KBM-7 (cell line): ENCODE results near the gene PLXNA4.

ENCODE experiments used
- DNase-seq: peaks from one replicate; pipeline ENCODE4 v3.0.0-alpha.2; 2015
- in situ Hi-C: fragments of 300-500 bp; cut with MboI; formaldehyde crosslinking; loops from 2 replicates; pipeline ENCODE4 v1.14.3; 2020; ENCODE audit warnings: low sequenced_read_pairs, low pct_unique_long_range_greater_than_20kb, mixed read lengths

PLXNA4 gene, protein sequence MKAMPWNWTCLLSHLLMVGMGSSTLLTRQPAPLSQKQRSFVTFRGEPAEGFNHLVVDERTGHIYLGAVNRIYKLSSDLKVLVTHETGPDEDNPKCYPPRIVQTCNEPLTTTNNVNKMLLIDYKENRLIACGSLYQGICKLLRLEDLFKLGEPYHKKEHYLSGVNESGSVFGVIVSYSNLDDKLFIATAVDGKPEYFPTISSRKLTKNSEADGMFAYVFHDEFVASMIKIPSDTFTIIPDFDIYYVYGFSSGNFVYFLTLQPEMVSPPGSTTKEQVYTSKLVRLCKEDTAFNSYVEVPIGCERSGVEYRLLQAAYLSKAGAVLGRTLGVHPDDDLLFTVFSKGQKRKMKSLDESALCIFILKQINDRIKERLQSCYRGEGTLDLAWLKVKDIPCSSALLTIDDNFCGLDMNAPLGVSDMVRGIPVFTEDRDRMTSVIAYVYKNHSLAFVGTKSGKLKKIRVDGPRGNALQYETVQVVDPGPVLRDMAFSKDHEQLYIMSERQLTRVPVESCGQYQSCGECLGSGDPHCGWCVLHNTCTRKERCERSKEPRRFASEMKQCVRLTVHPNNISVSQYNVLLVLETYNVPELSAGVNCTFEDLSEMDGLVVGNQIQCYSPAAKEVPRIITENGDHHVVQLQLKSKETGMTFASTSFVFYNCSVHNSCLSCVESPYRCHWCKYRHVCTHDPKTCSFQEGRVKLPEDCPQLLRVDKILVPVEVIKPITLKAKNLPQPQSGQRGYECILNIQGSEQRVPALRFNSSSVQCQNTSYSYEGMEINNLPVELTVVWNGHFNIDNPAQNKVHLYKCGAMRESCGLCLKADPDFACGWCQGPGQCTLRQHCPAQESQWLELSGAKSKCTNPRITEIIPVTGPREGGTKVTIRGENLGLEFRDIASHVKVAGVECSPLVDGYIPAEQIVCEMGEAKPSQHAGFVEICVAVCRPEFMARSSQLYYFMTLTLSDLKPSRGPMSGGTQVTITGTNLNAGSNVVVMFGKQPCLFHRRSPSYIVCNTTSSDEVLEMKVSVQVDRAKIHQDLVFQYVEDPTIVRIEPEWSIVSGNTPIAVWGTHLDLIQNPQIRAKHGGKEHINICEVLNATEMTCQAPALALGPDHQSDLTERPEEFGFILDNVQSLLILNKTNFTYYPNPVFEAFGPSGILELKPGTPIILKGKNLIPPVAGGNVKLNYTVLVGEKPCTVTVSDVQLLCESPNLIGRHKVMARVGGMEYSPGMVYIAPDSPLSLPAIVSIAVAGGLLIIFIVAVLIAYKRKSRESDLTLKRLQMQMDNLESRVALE (N-terminal part only)

DNA sequence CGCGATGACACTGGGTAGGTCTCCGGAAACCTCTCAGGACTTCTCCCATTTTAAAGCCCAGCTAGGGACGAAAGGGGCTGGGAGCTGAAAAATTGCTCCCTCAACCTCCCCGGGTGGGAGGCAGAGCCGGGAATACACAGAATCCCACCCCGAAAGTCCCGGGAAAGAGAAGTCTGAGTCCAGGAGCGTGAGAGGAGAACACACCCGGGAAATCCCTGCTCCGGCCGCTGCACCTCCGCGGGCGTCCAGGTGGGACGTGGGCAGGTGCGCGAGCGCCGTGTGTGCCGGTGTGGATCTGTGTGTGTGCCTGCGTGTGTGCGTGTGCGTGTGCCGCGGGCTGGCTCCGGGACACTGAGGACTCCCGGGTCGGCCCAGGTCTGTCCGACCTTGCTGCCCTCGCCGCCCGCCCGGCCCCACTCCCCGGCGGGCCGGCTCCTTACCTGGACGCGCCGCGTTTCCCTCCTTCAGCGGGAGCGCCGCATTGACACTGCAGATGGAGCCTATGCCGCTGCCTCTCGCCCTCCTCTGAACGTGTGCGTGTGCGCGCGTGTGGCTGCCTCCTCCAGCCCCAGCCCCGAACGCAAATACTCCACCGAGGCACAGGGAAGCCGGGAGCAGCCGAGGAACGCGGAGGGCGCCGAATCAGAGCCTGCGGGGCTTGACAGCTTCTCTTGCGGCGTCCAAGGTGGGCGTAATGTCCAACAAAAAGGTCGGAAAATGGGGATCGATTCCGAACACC lies at the start of gene PLXNA4:
Gene PLXNA4, minus strand, starts transcription at position 489 of the 739 bp plus-strand sequence. CDS start 67,777 bp downstream, outside the sequence.
- in situ Hi-C loops = no loop called here
- peak; percentile 26 for DNase-seq

DNA sequence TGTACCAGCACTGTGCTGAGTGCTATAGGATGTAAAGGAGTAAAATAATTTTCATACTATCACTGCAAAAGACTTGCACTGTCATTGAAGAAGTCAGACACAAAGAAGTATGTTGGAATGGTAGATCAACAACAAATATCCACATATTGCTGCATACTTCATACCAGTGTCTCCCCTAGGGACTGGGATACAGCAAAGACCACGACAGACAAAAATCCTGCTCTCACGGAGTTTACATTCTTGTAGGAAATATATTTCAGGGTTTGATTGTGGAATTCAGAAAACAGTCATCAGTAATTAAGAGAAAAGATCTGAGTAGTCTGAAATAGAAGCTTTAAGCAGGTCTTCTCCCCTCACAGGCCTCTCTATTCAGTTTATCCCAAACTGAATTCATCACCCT lies 49.4 kb upstream of the PLXNA4 start:
- no peak for DNase-seq
- in situ Hi-C loops = no loop called here

DNA sequence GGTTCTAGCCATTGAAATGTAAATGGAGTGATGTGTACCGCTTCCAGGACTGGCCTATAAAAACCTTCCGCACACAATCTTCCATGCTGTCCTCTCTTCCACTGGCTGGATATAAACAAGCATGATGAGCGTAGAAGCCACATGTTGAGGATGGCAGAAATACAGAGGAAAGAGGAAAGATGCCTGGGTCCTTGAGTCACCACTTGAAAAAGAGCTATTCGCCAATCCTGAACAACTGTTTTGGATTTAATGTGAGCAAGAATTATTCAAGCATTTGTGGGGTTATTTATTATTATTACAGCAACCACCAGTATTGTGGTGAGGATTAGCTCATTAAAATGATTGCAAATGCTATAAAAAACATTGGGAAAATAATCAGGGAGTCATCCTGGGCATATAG lies 45.8 kb upstream of the PLXNA4 start:
- DNase-seq = no peak
- in situ Hi-C loops = no loop called here

DNA sequence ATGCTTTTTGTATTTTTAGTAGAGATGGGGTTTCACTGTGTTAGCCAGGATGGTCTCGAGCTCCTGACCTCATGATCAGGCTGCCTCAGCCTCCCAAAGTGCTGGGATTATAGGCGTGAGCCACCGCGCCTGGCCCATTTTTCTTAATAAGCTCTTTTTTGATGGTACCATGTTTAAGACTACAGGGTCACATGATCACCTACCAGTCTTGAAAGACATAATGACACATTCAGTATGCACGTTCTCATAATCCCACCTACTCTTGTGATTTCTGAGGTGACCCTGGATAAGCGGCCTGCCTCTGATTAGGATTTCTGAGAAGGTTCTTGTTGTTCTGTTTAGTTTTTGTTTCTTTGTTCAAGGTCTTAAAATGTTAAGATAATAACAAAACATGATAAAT lies 43.7 kb upstream of the PLXNA4 start:
- no peak for DNase-seq
- in situ Hi-C loops = no loop called here

DNA sequence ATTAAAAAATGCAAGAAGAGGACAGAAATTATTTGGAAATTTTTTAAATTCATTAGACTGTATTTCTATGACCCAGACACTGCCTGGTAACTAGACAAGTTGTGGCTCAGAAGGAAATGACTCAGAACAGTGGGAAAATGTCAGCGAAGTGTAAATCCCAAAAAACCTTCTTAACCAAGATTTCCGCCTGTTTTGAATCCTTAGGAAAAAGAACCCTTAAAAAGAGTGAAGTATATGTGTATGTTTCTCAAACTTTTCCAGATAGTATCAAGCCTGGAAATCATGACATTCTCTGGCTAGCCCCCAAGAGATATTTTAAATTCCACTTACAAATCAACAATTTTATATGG lies 42.7 kb upstream of the PLXNA4 start:
- in situ Hi-C loops = no loop called here
- no peak for DNase-seq

DNA sequence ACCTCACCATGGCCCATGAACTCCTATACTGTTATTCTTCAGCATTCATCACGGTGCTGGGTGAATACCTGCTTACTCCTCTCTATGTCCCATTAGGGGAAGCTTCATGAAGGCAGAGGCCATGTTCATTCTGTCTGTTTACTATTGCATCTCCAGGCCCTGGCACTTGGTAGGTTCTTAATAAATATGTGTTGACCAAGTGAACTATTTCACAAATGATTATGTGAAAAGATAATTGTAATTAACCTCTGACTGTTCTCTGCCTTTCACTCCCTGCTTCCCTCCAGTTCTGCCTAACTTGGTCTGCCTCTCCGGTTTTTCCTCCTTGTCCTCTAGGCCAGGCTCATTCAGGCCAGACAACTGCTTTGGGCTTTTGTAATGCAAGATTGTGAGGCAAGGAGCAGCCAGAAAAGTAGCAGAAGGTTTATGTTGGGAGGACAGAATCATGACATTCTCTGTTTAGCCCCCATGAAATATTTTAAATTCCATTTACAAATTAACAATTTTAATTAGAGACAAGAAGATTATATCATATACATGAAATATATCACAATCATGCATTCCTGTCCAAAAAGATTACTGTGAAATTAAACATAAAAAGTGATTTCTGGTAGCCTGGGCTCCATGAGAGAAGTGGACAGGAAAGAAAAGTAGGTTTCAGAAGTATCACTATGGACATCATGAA lies 42.1 kb upstream of the PLXNA4 start:
- in situ Hi-C loops = no loop called here
- no peak for DNase-seq

DNA sequence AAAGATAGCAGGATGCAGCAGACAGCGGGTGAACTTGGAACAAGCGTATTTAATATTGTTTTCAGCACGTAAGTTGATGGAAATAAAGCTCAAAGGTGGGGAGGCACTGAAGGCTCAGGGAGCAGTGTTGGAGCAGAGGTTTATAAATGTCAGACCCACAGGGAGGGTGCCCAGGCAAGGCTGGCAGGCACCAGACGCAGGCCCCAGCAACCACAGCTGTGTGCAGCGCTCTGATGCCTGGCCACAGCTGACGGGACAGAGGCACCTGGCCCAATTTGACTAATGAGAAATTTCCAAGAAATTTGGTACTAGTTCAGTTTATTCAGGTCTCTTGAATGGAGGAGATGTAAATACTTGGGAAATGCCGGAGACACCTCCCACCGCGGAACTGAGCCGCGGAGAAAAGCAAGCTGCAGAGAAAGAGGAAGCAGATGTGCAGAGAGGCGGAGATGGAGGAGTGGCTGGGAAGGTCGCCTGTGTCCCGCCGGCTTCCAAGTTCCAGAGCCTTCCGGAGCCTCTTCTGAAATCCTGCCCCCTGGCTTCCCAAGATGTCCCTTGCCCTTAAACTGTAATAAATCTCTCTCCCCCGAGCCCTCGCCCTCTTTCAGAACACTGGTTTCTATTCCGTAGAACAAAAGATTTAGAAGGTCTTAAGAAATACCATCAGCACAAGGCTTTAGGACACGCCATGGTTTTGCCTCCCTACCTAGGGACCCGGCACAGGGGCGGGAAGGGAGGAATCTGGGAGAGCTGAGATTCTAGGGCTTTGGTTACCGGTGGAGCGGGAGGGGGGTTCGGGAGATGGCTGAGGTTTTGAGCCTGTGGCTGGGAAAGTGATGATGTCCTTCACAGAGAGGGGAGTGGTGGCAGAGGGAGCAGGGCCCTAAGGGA lies 38.4 kb upstream of the PLXNA4 start:
- in situ Hi-C loops = no loop called here
- peak; percentile 86 for DNase-seq

DNA sequence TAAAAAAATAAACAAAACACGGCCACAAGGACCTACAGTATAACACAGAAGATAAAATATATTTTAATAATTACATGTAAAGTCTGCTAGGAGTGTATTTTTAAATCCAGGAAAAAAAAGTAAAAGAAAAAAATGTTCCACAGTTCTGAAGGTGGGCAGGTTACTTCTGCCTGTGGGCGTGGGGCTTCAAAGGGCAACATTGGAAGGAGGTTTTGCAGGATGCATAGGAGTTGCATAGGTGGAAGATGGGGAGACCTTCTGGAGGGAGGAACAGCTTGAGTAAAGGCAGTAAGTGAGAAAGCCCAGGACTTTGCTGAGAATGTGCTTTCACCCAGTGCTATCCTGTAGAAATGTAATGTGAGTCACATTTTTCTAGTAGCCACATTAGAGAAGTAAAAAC lies 37.5 kb upstream of the PLXNA4 start:
- in situ Hi-C loops = no loop called here
- no peak for DNase-seq

DNA sequence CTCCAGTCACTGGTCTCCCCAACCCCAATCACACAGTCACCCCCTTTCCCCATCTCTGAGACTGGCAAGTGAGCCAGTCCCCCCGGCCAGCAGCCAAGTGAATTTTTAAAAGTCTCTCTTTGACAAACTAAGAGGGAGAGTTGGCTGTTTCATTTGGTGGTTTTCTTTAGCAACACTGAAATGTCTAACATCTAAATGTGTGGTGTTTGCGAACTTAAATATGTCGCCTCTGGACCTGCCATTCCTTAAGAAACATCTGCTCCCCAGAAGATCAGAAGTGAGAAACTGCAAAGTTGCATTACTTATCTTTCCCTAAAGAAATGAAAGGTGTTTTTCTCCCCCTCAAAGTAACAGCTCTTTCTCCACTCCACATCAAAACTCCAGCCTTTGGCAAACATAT lies 34.7 kb upstream of the PLXNA4 start:
- in situ Hi-C loops = no loop called here
- DNase-seq = no peak

DNA sequence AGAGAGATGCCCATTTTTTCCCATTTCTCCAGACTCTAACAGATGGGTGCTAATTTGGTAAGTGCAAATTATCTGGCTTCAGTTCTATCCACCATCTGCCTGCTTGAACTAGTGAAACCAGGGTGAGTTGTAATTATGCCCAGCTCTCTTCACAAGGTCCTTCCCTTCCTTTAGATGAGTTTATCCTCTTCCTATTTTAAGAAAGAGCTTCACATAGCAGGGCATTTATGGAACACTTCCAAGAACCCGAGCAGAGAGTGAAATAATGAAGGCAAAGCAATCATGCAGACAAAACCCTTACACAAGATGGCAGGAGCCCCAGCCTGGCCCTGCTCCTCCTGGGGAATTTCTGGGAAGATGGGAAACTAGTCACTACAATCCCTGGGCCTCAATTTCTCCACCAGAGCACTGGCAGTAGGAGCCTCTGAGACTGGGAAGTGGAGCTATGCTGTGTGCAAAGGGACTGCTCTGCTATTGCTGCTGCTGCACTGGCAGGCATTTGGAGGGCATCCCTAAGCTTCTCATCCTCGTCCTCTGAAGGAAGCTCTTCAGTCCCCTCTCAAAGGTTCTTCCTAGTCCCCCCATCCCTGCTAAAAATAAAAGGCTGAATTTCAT lies 33.7 kb upstream of the PLXNA4 start:
- in situ Hi-C loops = no loop called here

DNA sequence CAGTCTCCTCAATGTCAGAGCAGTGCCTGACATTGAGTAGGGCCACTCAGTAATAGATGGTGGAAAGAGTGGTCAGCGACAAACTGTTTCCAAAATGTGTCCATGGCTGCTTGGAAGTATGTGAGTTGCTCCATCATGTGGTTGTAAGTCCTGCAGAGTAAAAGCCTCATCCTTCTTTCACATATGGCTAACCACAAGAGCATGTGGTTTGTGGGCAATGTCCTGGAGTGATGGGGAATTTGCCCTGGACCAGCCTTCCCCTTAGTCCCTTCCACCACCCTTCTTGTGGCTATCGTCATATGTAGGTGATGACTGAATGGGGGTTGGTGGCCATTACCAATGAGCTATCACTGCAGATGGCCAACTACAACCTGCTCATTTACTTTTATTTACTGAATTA lies 33.0 kb upstream of the PLXNA4 start:
- DNase-seq = peak; percentile 34
- in situ Hi-C loops = no loop called here

More for the DNA sequence above, 33.7 kb upstream of the PLXNA4 start:
- no peak for DNase-seq

DNA sequence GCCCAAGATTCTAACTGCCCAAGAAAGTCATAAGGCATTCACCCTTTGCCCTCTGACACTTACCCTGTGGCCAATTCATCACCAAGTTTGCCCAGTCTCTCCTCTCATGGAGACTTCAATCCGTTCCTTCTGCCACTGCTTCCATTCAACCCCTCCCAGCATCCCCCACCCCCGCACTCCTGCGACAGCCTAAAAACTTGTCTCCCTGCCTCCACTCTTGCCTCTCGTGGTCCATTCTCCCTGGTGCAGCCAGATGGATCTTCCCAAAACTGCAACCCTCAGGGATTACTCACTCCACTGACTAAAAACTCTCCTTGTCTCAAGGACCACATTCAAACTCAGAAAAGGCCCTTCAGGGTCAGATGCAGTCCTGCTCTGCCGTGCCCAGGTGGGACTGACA lies 32.3 kb upstream of the PLXNA4 start:
- in situ Hi-C loops = no loop called here
- DNase-seq = no peak

DNA sequence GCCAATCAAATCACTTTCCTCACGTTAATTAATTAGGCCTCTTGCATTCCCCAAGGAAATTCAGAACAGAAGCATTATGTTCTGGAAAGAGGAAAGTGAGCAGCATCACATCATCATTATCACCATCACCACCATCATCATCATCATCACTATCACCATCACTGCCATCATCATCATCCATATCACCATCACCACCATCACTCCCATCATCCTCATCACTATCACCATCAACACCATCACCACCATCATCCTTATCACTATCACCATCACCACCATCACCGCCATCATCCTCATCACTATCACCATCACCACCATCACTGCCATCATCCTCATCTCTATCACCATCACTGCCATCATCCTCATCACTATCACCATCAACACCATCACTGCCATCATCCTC lies 31.4 kb upstream of the PLXNA4 start:
- in situ Hi-C loops = no loop called here
- DNase-seq = no peak

DNA sequence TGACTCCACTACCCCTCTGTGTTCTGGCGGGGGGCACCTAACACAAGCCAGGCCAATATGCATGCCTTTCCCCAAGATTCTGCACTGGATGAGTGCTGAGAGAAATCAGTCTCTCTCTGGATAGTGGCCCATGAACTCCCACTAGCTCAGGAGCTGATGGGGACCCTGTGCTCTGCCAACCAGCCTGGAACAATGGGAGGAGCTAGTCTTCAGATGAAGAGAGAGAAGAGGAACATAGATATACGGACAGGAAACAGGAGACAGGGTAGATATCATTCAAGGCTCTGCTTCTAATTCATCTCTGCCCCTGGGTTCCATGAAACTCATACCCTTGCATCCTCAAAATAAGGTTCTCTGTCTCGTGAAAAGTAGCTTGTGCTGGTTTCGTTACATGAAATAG lies 27.9 kb upstream of the PLXNA4 start:
- in situ Hi-C loops = no loop called here
- peak; percentile 43 for DNase-seq

DNA sequence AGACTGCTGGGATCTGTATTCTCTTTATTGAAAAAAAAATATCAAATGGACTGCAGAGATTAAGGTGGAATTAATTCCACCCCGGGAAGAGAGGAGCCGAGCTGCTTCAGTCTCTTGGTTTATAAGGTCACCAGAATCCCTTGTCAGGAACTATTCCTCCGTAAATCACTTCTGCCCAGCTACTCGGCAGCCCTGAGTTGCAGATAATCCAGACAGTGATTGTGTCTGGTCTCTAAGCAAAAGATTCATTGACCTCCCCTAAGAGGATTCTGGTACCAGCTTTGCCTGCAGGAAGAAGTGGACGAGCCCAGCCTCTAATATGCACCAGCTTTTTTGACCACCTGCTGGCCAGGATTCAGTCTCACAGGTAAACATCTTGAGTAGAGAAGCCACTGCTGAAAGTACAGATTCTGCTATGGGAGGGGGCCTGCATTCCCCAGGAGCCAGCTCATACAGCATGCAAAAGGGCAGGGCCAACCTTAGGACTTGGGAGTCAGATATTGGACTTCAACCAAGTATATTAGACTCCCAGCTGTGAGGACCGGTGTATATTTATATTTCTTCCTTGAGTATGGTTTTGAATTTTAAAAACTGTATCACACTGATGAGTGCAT lies 27.1 kb upstream of the PLXNA4 start:
- in situ Hi-C loops = no loop called here

DNA sequence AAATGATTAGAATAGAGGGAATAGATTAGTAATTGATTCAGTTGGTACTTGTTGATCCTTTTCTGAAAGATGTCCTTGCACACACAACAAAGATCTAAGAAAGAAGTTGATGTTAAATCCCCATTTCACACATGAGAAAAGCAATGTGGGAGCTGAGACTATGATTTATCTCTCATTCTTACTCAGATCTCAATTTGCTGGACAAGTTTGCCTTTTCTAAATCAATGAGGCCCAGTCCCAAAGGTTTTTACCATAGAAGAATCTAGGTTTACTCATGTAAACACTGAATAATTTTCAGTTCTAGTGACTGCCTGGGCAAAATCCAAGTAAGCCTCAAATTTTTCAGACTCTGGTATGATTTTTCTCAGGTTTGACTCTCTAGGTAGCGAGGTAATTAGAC lies 25.5 kb upstream of the PLXNA4 start:
- in situ Hi-C loops = no loop called here
- DNase-seq = no peak

More for the DNA sequence above, 27.1 kb upstream of the PLXNA4 start:
- no peak for DNase-seq

DNA sequence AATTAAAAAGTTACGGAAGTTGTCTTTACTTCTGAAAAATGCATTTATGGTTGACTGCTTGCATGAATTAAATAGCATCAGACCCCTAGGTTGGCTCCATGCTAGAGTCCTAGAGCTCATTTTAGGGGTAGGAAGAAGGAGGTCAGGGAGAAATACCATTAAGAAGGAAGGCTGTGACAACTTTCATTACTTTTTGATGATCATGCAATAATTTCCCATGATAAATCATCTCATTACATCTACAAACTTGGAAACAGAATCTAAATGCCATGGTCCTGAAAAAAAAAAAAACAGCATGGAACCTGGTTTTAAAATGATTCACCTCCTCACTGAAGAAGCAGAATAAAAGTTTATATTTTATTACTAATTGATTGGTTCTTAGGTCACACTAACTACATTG lies 20.3 kb upstream of the PLXNA4 start:
- in situ Hi-C loops = no loop called here
- no peak for DNase-seq
